Glutamatergic neuron (in vitro differentiated cells): ENCODE data around the gene ELMO3. TPM values are rescaled to one million over a fixed set of nuclear protein-coding genes. Genes with fewer than 3 reads are reported as not detected.

Experiments used
- DNase-seq: peaks from one replicate; pipeline ENCODE4 v3.0.0; 2022
- H3K27ac Mint-ChIP-seq: one replicate; pipeline ENCODE4 v1.8.0; 2020; ENCODE audit warnings: mild to moderate bottlenecking, mixed read lengths, inconsistent platforms; ENCODE audit not compliant: unreplicated experiment
- H3K27me3 Mint-ChIP-seq: one replicate; pipeline ENCODE4 v1.8.0; 2020; ENCODE audit warnings: mild to moderate bottlenecking, moderate library complexity, mixed read lengths, inconsistent platforms; ENCODE audit not compliant: unreplicated experiment
- H3K36me3 Mint-ChIP-seq: one replicate; pipeline ENCODE4 v1.8.0; 2020; ENCODE audit warnings: mild to moderate bottlenecking, mixed read lengths, inconsistent platforms; ENCODE audit not compliant: unreplicated experiment
- H3K4me1 Mint-ChIP-seq: one replicate; pipeline ENCODE4 v1.8.0; 2020; ENCODE audit warnings: mild to moderate bottlenecking, low read depth, mixed read lengths, inconsistent platforms; ENCODE audit not compliant: unreplicated experiment
- H3K4me3 Mint-ChIP-seq: one replicate; pipeline ENCODE4 v1.8.0; 2020; ENCODE audit warnings: mild to moderate bottlenecking, mixed read lengths, inconsistent platforms; ENCODE audit not compliant: unreplicated experiment
- H3K9me3 Mint-ChIP-seq: one replicate; pipeline ENCODE4 v1.8.0; 2020; ENCODE audit warnings: mild to moderate bottlenecking, moderate library complexity, mixed read lengths, inconsistent platforms; ENCODE audit not compliant: unreplicated experiment
- CTCF ChIP-seq: fragments of 200-600 bp; sonication (generic); IDR thresholded peaks from one replicate; pipeline ENCODE4 v1.5.0; 2021; ENCODE audit not compliant: partially characterized antibody, unreplicated experiment
- total RNA-seq: library from RNA; stranded (reverse); fragmentation: NEBNext Ultra II Directional; extraction: Animal tissue kit (Norgen Biotek cat#: 25700); gene quantifications from one replicate; pipeline ENCODE4 v1.2.1, GENCODE V29; 2021; ENCODE audit not compliant: unreplicated experiment

ELMO3 gene
- total RNA-seq, 1 donor from 2014 or later: 2.1 TPM

- no peak for TF ChIP-seq CTCF
- Mint-ChIP-seq H3K4me3 (peak overlapping the region; percentile 34), H3K4me1 (peaks cover 3% of the 10 kb centered on the region), H3K27ac (no peak overlapping the region), H3K27me3 (peaks cover 29% of the 10 kb centered on the region), H3K9me3 (peaks cover 4% of the 10 kb centered on the region), H3K36me3 (no peaks in the 10 kb centered on the region)
- no peak for DNase-seq
Observed at GRCh38 chr16:67162506-67163163, 36.3 kb upstream of the ELMO3 start.

- H3K4me3 Mint-ChIP-seq: peak overlapping the region; percentile 69
- no peak for TF ChIP-seq CTCF
Observed at GRCh38 chr16:67163164-67163998, 35.5 kb upstream of the ELMO3 start.

GRCh38 chr16:67163999-67164558 lies 34.9 kb upstream of the ELMO3 start:
- H3K27ac Mint-ChIP-seq: no peak overlapping the region
- peak overlapping the region; percentile 69 for H3K4me3 Mint-ChIP-seq
- no peak for TF ChIP-seq CTCF
- H3K9me3 Mint-ChIP-seq: peaks cover 5% of the 10 kb centered on the region
- peaks cover 22% of the 10 kb centered on the region for H3K27me3 Mint-ChIP-seq
- H3K4me1 Mint-ChIP-seq: peaks cover 2% of the 10 kb centered on the region
- peaks cover 5% of the 10 kb centered on the region for H3K36me3 Mint-ChIP-seq
- no peak for DNase-seq

More at GRCh38 chr16:67163164-67163998, 35.5 kb upstream of the ELMO3 start:
- peaks cover 4% of the 10 kb centered on the region for H3K9me3 Mint-ChIP-seq
- peak; percentile 65 for DNase-seq
- peaks cover 25% of the 10 kb centered on the region for H3K27me3 Mint-ChIP-seq
- peaks cover 4% of the 10 kb centered on the region for H3K4me1 Mint-ChIP-seq
- no peak overlapping the region for H3K27ac Mint-ChIP-seq
- peaks cover 3% of the 10 kb centered on the region for H3K36me3 Mint-ChIP-seq

DNA sequence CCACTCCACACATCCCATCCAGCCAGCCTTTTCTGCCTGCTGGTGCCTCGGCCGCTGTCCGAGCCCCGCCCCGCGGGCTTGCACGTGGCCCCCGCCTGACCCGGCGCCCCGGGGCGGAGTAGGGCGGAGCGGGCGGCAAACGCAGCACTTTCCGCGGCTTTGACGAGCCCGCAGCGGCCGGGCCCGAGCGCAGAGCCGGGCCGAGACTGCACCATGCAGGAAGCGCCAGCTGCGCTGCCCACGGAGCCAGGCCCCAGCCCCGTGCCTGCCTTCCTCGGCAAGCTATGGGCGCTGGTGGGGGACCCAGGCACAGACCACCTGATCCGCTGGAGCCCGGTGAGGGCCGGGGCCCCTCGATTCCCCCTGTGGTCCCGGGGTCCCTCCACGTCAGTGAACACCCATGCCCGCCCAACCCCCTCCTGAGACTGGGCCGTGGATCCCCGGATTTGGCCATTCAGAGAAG lies 34.3 kb upstream of the ELMO3 start, which contains the start of gene HSF4:
Gene HSF4, plus strand, starts transcription at position 147 of the 463 bp plus-strand sequence. Its CDS starts 67 bp downstream, at position 214.
- Mint-ChIP-seq H3K27me3 (peaks cover 22% of the 10 kb centered on the region), H3K4me1 (peaks cover 2% of the 10 kb centered on the region), H3K9me3 (peaks cover 7% of the 10 kb centered on the region), H3K4me3 (peak within 1 kb of the TSS; percentile 69), H3K27ac (no peak within 1 kb of the TSS), H3K36me3 (peaks cover 5% of the 10 kb centered on the region)
- DNase-seq: peak; percentile 31
- TF ChIP-seq CTCF: no peak
